Activated CD8-positive, alpha-beta memory T cell treated with anti-CD3 and anti-CD28 coated beads, Interleukin-2, amount 50 U/mL, for 24 hours (primary cell): ENCODE results near the gene NR5A1.

Experiments
- DNase-seq: peaks from one replicate; pipeline ENCODE4 v3.0.0-alpha.2; 2020; ENCODE audit errors: extremely low read depth

NR5A1 gene

GRCh38 chr9:124480621-124480981, 26.6 kb downstream of the NR5A1 start:
- DNase-seq: no peak

GRCh38 chr9:124479947-124480620, 27.1 kb downstream of the NR5A1 start:
- DNase-seq: no peak

DNA sequence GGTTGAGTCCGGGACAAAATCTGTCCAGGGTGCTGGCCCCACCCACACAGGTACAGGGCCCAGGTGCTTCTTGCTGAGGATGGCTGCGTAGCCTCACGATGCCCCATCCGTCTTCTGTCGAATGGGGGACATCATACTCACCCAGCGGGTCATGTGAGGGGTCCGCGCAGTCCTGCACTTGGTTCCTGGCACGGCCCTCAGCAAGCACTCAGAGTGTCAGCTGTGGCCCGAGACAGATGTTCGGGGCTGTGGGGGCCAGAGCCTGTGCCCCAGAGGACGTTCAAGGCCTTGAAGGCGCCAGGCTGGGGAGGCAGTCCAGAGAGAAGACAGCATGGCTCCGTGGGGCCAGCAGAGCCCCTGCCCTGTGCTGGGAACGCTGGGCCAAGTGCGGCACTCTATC, 27.8 kb downstream of the NR5A1 start:
- no peak for DNase-seq

- no peak for DNase-seq
Measured at GRCh38 chr9:124478354-124478753, 28.8 kb downstream of the NR5A1 start.

- DNase-seq: no peak
Measured at GRCh38 chr9:124477648-124478285, 29.4 kb downstream of the NR5A1 start.

DNA sequence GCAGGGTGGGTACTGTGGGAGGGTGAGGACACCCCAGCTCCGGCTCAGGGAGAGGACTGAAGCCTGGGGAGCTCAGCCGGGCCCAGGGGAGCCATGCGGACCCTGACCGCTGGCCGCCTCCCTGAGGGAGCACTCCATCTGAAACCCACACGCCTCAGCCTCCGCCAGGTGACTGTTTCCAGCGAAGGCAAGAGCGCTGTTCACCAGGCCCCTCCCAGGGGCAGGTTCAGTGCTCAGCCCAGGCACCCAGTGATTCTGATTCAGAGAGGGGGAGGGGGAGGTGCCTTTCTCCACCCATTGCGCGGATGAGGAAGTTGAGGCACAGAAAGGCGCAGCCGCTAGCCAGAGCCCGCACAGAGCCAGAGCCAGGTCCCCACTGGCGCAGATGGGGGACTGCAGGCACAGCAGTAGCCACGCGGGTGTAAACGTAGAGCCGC, 30.0 kb downstream of the NR5A1 start:
- DNase-seq: no peak

DNA sequence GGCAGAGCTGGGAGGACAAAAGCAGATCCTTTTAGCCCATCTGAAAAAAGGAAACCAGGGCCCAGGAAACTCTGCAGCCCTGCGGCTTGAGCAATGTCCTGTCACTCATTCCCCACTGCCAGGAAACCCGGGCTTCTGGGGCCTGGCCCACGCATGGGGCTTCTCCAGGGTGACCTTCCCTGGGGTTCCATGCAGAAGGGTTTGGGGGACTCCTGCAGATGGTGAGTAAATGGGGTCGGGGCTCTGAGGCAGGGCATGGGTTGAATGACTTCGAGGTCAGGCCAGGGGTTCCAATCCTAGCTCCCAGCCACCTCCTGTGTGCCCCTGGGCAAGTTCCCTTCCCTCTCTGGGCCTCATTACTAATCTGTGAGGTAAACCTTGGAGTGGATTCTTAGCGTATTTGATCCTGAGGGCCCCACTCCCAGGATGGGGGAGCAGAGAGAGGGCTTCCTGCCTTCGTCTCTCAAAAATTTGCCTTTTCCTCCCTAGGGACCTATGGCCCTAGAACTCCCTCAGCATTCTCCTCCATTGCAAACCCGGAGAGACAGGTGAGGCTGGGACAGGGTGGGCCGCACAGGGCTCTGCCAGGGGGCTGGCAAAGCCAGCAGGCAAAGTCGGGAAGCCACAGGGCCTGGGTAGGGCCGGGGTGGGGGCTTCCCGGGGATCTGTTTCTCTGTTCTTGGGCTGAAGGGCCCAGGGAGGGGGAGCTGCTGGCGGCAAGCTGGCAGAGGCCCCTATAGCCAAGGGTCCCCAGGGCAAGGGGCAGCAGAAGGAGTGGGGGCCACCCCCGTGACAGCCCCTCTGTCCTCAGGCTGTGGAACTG, 31.1 kb downstream of the NR5A1 start:
- no peak for DNase-seq

- DNase-seq: no peak
Measured at GRCh38 chr9:124475158-124475867, 31.9 kb downstream of the NR5A1 start.

DNA sequence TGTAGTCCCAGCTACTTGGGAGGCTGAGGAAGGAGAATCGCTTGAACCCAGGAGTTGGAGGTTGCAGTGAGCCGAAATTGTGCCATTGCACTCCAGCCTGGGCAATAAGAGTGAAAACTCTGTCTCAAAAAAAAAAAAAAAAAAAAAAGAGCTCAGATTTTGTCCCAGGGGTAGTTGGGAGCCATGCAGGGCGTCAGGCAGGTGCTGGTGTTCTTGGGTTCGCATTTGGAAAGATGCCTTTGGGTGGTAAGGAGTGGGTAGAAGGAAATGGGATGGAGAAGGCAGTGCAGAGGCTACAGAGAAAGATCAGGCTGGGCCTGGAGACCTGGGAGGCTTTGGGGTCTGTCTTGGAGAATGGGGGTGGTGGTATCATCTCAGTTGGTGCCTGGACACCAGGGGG, 33.0 kb downstream of the NR5A1 start:
- DNase-seq: no peak

- DNase-seq: no peak
Measured at GRCh38 chr9:124473310-124473709, 33.9 kb downstream of the NR5A1 start.

GRCh38 chr9:124472770-124473169, 34.4 kb downstream of the NR5A1 start:
- DNase-seq: no peak

GRCh38 chr9:124471761-124472160, 35.4 kb downstream of the NR5A1 start:
- no peak for DNase-seq

DNA sequence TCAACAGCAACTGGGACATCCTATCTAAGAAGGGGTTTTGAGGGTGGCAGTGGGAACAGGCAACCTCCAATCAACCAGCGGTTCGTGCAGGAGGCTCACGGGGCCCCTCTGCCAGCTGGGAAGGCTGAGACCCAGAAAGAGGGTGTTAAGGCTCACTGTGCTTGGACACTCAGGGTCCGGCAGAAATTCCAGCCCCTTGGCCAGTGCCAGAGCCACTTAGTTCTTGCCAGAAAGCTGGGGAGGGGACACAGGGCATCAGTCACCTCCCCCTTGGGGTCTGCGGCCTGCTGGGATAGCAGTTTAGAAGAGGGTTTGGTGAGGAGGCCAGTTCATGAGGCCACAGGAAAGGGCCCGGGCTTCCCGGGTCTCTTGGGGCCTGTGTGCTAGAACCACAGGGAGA, 36.5 kb downstream of the NR5A1 start:
- no peak for DNase-seq

DNA sequence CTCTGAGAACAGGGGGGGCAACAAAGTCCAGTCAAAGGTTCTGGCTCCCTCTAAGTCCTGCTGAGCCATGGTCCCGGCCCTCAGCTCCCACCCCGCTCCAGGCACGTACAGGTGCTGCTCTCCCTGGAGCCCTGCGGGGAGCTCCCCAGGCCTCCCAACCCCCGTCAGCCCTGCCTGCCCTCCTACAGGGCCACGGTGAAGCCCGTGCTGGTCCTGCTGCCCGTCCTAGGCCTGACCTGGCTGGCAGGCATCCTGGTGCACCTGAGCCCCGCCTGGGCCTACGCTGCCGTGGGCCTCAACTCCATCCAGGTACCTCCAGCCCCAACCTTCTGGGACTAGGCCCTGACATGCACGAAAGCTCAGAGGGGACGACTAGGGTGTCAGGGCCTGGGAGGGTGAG, 36.9 kb downstream of the NR5A1 start:
- no peak for DNase-seq

GRCh38 chr9:124469011-124469832, 38.0 kb downstream of the NR5A1 start:
- no peak for DNase-seq

- DNase-seq: no peak
Measured at GRCh38 chr9:124468061-124468740, 39.0 kb downstream of the NR5A1 start.

DNA sequence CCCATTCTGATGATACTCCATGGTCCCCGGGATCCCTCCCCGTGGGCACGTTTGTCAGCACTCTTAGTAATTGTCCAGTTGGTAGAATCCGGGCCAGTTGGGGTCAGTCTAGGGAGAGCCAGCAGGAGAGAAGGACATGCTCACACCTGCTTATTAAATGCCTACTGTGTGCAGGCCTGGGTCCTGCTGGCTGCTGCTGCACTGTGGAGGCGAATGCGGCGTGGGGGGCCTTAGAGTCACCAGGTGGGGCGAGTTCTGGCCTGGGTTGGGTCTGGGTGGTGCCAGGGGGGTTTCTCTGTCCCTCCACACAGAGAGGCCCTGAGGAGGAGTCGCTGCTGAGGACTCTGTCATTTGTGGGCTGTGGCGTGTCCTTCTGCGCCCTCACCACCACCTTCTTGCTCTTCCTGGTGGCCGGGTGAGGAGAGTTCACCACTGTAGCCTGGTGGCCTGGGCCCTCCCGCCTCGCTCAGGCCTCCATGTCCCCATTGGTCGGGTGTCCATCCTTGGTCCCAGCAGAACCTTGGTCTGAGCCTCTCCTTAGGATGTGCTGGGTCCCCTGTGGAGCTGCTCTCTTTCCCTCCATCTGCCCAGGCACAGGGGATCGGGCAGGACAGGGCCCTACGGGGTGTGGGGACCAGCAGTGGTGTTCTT, 39.7 kb downstream of the NR5A1 start:
- no peak for DNase-seq

DNA sequence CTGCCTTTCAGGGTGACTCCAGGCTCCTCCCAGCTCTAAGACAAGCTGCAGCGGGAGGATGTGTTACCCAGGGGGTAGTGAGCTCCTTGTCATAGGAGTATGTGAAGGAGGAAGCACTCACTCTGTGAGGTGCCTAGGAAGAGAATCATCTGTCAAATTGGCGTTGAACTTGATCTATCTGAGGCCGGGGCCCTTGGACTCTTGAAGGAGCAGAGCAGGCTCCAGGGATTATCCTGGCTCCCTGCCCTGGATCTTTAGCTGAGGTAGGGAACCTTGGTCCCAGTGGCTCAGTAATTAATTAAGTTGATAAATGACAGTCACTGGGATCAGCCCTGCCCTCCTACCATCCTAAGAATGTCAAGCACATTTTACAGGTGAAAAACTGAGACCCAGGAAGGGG, 41.5 kb downstream of the NR5A1 start:
- no peak for DNase-seq

- no peak for DNase-seq
Measured at GRCh38 chr9:124462739-124463138, 44.5 kb downstream of the NR5A1 start.

GRCh38 chr9:124458441-124458840, 48.8 kb downstream of the NR5A1 start:
- DNase-seq: no peak
